ENCODE results near the gene CFAP141.

- TF ChIP-seq, protein P1, sequence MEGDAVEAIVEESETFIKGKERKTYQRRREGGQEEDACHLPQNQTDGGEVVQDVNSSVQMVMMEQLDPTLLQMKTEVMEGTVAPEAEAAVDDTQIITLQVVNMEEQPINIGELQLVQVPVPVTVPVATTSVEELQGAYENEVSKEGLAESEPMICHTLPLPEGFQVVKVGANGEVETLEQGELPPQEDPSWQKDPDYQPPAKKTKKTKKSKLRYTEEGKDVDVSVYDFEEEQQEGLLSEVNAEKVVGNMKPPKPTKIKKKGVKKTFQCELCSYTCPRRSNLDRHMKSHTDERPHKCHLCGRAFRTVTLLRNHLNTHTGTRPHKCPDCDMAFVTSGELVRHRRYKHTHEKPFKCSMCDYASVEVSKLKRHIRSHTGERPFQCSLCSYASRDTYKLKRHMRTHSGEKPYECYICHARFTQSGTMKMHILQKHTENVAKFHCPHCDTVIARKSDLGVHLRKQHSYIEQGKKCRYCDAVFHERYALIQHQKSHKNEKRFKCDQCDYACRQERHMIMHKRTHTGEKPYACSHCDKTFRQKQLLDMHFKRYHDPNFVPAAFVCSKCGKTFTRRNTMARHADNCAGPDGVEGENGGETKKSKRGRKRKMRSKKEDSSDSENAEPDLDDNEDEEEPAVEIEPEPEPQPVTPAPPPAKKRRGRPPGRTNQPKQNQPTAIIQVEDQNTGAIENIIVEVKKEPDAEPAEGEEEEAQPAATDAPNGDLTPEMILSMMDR (IDR thresholded peaks at IDR 0.05) = no peak
- TF ChIP-seq POLR2A (IDR thresholded peaks at IDR 0.05) = no peak
Measured at GRCh38 chr1:154241703-154242351, 35.7 kb upstream of the CFAP141 start.
